ENCODE results near the gene RANBP3L. TPM values are rescaled to one million over a fixed set of nuclear protein-coding genes. Genes with fewer than 3 reads are reported as not detected.
"Not testable (repeated sequence)": the region's sequence is repeated elsewhere in the genome, so short reads cannot be mapped to it uniquely, and the experiment has no call there.

RANBP3L gene
- total RNA-seq, 3 donors from 2014 or later (not counting 1 experiment from before 2014, with no cell fraction given), result not detected

DNA sequence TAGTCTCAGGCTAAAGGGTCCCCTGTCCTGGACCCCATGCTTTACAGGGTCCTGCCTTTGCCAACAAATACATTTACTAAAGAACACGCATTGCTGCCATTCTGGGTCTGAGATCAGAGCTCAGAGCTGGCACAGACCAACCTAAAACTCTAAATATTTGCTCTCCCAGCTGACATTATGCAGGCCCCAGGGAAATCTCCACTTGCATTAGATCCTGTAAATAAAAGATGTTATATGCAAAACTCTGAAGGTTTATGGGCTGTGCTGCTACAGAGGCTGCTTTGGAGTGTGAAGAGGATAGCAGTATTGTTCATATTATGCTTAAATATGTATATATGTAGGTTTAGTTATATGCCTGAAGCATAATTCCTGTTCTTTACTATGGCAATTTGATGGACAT, 35.9 kb upstream of the RANBP3L start:
- Histone ChIP-seq H3K36me3 (ENCODE audit: control insufficient read depth, insufficient read depth, low read length) (no peaks in the 10 kb centered on the region), H3K27me3 (ENCODE audit: control insufficient read depth, insufficient read depth, low read length) (no peaks in the 10 kb centered on the region), H3K4me3 (ENCODE audit: low read length) (no peak overlapping the region), H3K9me3 (ENCODE audit: control insufficient read depth, insufficient read depth, low read length) (no peaks in the 10 kb centered on the region), H3K27ac (ENCODE audit: low read length) (no peak overlapping the region), H3K4me1 (ENCODE audit: control insufficient read depth, insufficient read depth, low read length) (no peaks in the 10 kb centered on the region)
- no peak overlapping the region for H3K4me3 Mint-ChIP-seq
- no peaks in the 10 kb centered on the region for H3K36me3 Mint-ChIP-seq
- TF ChIP-seq CTCF (IDR thresholded peaks at IDR 0.05), result no peak
- intact Hi-C loops (cut with micrococcal nuclease), result no loop called here
- peaks cover 0 to under 1% of the 10 kb centered on the region in 2 donors for H3K9me3 Mint-ChIP-seq
- H3K27ac Mint-ChIP-seq, result no peak overlapping the region
- no peak for DNase-seq
- peaks cover 2 to 20% of the 10 kb centered on the region in 2 donors for H3K27me3 Mint-ChIP-seq (ENCODE audit: low read depth in 2 of 2)
- no peaks in the 10 kb centered on the region for H3K4me1 Mint-ChIP-seq
- ATAC-seq, result no peak
- WGBS (ENCODE audit: insufficient coverage), result 92% methylated on average over 1 of the region's 1 CpG

DNA sequence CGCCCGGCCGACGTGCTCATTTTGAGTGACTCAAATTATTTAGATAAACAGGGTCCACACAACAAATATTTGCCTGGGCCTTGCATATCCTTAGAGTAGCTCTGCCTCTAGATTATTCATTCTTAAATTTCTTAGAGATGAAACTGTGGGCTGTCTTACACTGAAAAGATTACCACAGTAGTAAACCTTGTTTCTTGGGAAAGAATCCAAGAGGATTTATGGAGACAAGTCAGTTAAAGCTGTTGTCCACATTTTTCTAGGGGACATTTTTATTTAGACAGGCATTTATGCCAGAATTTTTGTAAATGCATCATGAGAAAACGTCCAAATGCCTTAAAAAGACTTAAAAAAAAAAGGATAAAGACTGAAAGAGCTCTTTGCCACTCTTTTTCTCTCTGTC, 32.6 kb upstream of the RANBP3L start:
- no peaks in the 10 kb centered on the region for H3K4me1 Mint-ChIP-seq
- H3K9me3 ChIP-seq (ENCODE audit: control insufficient read depth, insufficient read depth, low read length), result no peaks in the 10 kb centered on the region
- no peak for DNase-seq
- no peak for TF ChIP-seq CTCF (IDR thresholded peaks at IDR 0.05)
- no peak for ATAC-seq
- no peaks in the 10 kb centered on the region for H3K27me3 ChIP-seq (ENCODE audit: control insufficient read depth, insufficient read depth, low read length)
- H3K27ac Mint-ChIP-seq, result no peak overlapping the region
- intact Hi-C loops (cut with micrococcal nuclease), result no loop called here
- H3K9me3 Mint-ChIP-seq, result no peaks in the 10 kb centered on the region
- H3K4me1 ChIP-seq (ENCODE audit: control insufficient read depth, insufficient read depth, low read length), result no peaks in the 10 kb centered on the region
- H3K36me3 Mint-ChIP-seq, result no peaks in the 10 kb centered on the region
- 97% methylated on average over 4 of the region's 5 CpGs for WGBS (ENCODE audit: insufficient coverage)
- no peaks in the 10 kb centered on the region for H3K36me3 ChIP-seq (ENCODE audit: control insufficient read depth, insufficient read depth, low read length)
- H3K4me3 Mint-ChIP-seq, result no peak overlapping the region
- no peak overlapping the region for H3K27ac ChIP-seq (ENCODE audit: low read length)
- no peak overlapping the region for H3K4me3 ChIP-seq (ENCODE audit: low read length)
- H3K27me3 Mint-ChIP-seq (ENCODE audit: low read depth in 2 of 2), result peaks cover 2 to 7% of the 10 kb centered on the region in 2 donors

DNA sequence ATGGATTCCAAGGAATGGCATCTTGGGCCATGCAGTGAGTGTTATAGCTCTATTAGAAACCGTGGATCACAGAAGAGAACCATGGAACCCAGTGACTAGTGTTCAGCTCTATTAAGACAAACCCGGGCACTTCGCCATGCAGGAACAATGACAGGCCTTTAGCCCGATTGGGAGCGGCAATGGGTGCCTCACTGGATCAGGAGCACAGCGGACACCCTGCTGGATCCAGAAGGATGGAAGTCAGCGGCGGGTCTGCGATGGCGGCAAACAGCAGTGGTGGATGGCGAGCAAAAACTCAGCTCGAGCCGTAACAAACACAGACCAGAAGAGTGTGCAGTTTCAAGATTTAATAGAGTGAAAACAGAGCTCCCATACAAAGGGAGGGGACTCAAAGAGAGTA, 31.0 kb upstream of the RANBP3L start:
- H3K36me3 Mint-ChIP-seq; H3K4me3 ChIP-seq (ENCODE audit: low read length); H3K9me3 ChIP-seq (ENCODE audit: control insufficient read depth, insufficient read depth, low read length); H3K4me1 ChIP-seq (ENCODE audit: control insufficient read depth, insufficient read depth, low read length); H3K4me3 Mint-ChIP-seq; ATAC-seq; H3K9me3 Mint-ChIP-seq; H3K4me1 Mint-ChIP-seq; DNase-seq; intact Hi-C loops (cut with micrococcal nuclease); H3K27me3 ChIP-seq (ENCODE audit: control insufficient read depth, insufficient read depth, low read length); H3K27me3 Mint-ChIP-seq (ENCODE audit: low read depth in 2 of 2); H3K27ac Mint-ChIP-seq; H3K36me3 ChIP-seq (ENCODE audit: control insufficient read depth, insufficient read depth, low read length); H3K27ac ChIP-seq (ENCODE audit: low read length): not testable (repeated sequence)
- WGBS (ENCODE audit: insufficient coverage), result 85% methylated on average over 13 of the region's 13 CpGs

GRCh38 chr5:36325196-36325595, 23.5 kb upstream of the RANBP3L start:
- H3K4me3 ChIP-seq (ENCODE audit: low read length), result no peak overlapping the region
- no peaks in the 10 kb centered on the region for H3K4me1 Mint-ChIP-seq
- no peaks in the 10 kb centered on the region for H3K9me3 ChIP-seq (ENCODE audit: control insufficient read depth, insufficient read depth, low read length)
- H3K27ac Mint-ChIP-seq, result no peak overlapping the region
- no peaks in the 10 kb centered on the region for H3K27me3 ChIP-seq (ENCODE audit: control insufficient read depth, insufficient read depth, low read length)
- no peak for DNase-seq
- no peaks in the 10 kb centered on the region for H3K36me3 Mint-ChIP-seq
- no peaks in the 10 kb centered on the region for H3K4me1 ChIP-seq (ENCODE audit: control insufficient read depth, insufficient read depth, low read length)
- H3K27ac ChIP-seq (ENCODE audit: low read length), result no peak overlapping the region
- TF ChIP-seq CTCF (IDR thresholded peaks at IDR 0.05), result no peak
- H3K27me3 Mint-ChIP-seq (ENCODE audit: low read depth in 2 of 2), result peaks cover 0 to 5% of the 10 kb centered on the region in 2 donors
- no peaks in the 10 kb centered on the region for H3K36me3 ChIP-seq (ENCODE audit: control insufficient read depth, insufficient read depth, low read length)
- H3K9me3 Mint-ChIP-seq, result no peaks in the 10 kb centered on the region
- ATAC-seq, result no peak
- intact Hi-C loops (cut with micrococcal nuclease), result no loop called here
- H3K4me3 Mint-ChIP-seq, result no peak overlapping the region
